MCF 10A (cell line): ENCODE results near the gene CHST11. TPM values are rescaled to one million over a fixed set of nuclear protein-coding genes. Genes with fewer than 3 reads are reported as not detected.

Source experiments
- BruUV-seq: library from RNA; stranded (reverse); fragments of 400-500 nt; replicated peaks from 2 replicates; lab custom pipeline; 2021; lab: Mats Ljungman, UMichigan
- CTCF ChIA-PET: fragments of 300-600 bp; sonication (Branson Sonifier 250); formaldehyde crosslinking; extraction: SDS; loops from one replicate; lab custom pipeline; 2021; ENCODE audit warnings: antibody characterized with exemption, inconsistent platforms; lab: Yijun Ruan, JAX
- POLR2A ChIA-PET: fragments of 300-600, 350-650 bp; sonication (Branson Sonifier 250); formaldehyde crosslinking; extraction: SDS; loops from one replicate; lab custom pipeline; 2020; ENCODE audit warnings: antibody characterized with exemption, inconsistent platforms; lab: Yijun Ruan, JAX
- DNase-seq: peaks from one replicate; pipeline ENCODE4 v3.0.0-alpha.2; 2018; ENCODE audit not compliant: unreplicated experiment
- H3K27ac Mint-ChIP-seq: one replicate; pipeline ENCODE4 v1.8.0; 2022; ENCODE audit warnings: mild to moderate bottlenecking, low read depth, mixed read lengths; ENCODE audit not compliant: unreplicated experiment
- H3K27me3 Mint-ChIP-seq: one replicate; pipeline ENCODE4 v1.8.0; 2022; ENCODE audit warnings: mixed read lengths; ENCODE audit not compliant: insufficient read depth, unreplicated experiment
- H3K36me3 Mint-ChIP-seq: one replicate; pipeline ENCODE4 v1.8.0; 2022; ENCODE audit warnings: mild to moderate bottlenecking, moderate library complexity, mixed read lengths; ENCODE audit not compliant: insufficient read depth, unreplicated experiment
- H3K4me1 Mint-ChIP-seq: one replicate; pipeline ENCODE4 v1.8.0; 2022; ENCODE audit warnings: mixed read lengths; ENCODE audit not compliant: insufficient read depth, unreplicated experiment
- H3K4me3 Mint-ChIP-seq: one replicate; pipeline ENCODE4 v1.8.0; 2022; ENCODE audit warnings: mild to moderate bottlenecking, moderate library complexity, mixed read lengths; ENCODE audit not compliant: unreplicated experiment
- H3K9me3 Mint-ChIP-seq: one replicate; pipeline ENCODE4 v1.8.0; 2022; ENCODE audit warnings: mixed read lengths; ENCODE audit not compliant: unreplicated experiment
- CTCF ChIP-seq: fragments of 200-600 bp; IDR thresholded peaks from one replicate; pipeline ENCODE4 v1.8.0; 2022; ENCODE audit warnings: antibody characterized with exemption, mild to moderate bottlenecking; ENCODE audit not compliant: unreplicated experiment
- intact Hi-C: fragments of 100-400 bp; cut with micrococcal nuclease; formaldehyde crosslinking; loops from 2 replicates; pipeline ENCODE4 v1.14.1; 2022
- total RNA-seq: library from RNA; stranded (reverse); gene quantifications from 2 replicates; pipeline ENCODE4 v1.2.3, GENCODE V29; 2022

The CHST11 gene
- total RNA-seq, 1 experiment from 2014 or later = 5.3 TPM

GRCh38 chr12:104796475-104796862, 339.7 kb downstream of the CHST11 start:
- no TSS peak for BruUV-seq
- H3K27ac Mint-ChIP-seq = no peak overlapping the region
- H3K36me3 Mint-ChIP-seq = no peaks in the 10 kb centered on the region
- CTCF ChIA-PET = interaction anchor here (1.4 kb wide), 1 partner anchor 415 kb away, joined by 3 read pairs; no protein-coding TSS in a partner anchor
- no peaks in the 10 kb centered on the region for H3K9me3 Mint-ChIP-seq
- intact Hi-C loops = no loop called here
- no peaks in the 10 kb centered on the region for H3K27me3 Mint-ChIP-seq
- TF ChIP-seq CTCF = no peak
- H3K4me1 Mint-ChIP-seq = peaks cover 17% of the 10 kb centered on the region
- H3K4me3 Mint-ChIP-seq = no peak overlapping the region
- POLR2A ChIA-PET = no interaction called here
- no peak for DNase-seq

- intact Hi-C loops = no loop called here
- no peak for TF ChIP-seq CTCF
- H3K9me3 Mint-ChIP-seq = no peaks in the 10 kb centered on the region
- ChIA-PET CTCF (interaction anchor here (0.6 kb wide), 1 partner anchor 358 kb away, joined by 3 read pairs; no protein-coding TSS in a partner anchor), POLR2A (no interaction called here)
- no peaks in the 10 kb centered on the region for H3K27me3 Mint-ChIP-seq
- H3K36me3 Mint-ChIP-seq = no peaks in the 10 kb centered on the region
- no peak overlapping the region for H3K4me3 Mint-ChIP-seq
- DNase-seq = no peak
- H3K4me1 Mint-ChIP-seq = peaks cover 12% of the 10 kb centered on the region
- H3K27ac Mint-ChIP-seq = no peak overlapping the region
- no TSS peak for BruUV-seq
Measured at GRCh38 chr12:104799458-104799857, 342.7 kb downstream of the CHST11 start.

GRCh38 chr12:104801005-104801404, 344.3 kb downstream of the CHST11 start:
- Mint-ChIP-seq H3K27me3 (no peaks in the 10 kb centered on the region), H3K4me3 (no peak overlapping the region), H3K9me3 (no peaks in the 10 kb centered on the region), H3K4me1 (peaks cover 18% of the 10 kb centered on the region), H3K36me3 (no peaks in the 10 kb centered on the region), H3K27ac (no peak overlapping the region)
- ChIA-PET POLR2A (no interaction called here), CTCF (no interaction called here)
- TF ChIP-seq CTCF = no peak
- intact Hi-C loops = no loop called here
- no TSS peak for BruUV-seq
- no peak for DNase-seq

- Mint-ChIP-seq H3K36me3 (no peaks in the 10 kb centered on the region), H3K9me3 (no peaks in the 10 kb centered on the region), H3K4me3 (no peak overlapping the region), H3K27ac (no peak overlapping the region), H3K27me3 (no peaks in the 10 kb centered on the region), H3K4me1 (peaks cover 18% of the 10 kb centered on the region)
- no TSS peak for BruUV-seq
- ChIA-PET POLR2A (no interaction called here), CTCF (no interaction called here)
- no peak for TF ChIP-seq CTCF
- DNase-seq = no peak
- intact Hi-C loops = no loop called here
Measured at GRCh38 chr12:104801427-104801826, 344.7 kb downstream of the CHST11 start.
